ENCODE data around the gene NUP50. TPM values are rescaled to one million over a fixed set of nuclear protein-coding genes. Genes with fewer than 3 reads are reported as not detected.

The NUP50 gene
- total and polyA plus RNA-seq, 2 of the 13 experiments (the other 11 are each of a cell fraction or from before 2014, with no cell fraction given): 14.2 to 52.4 TPM

DNA sequence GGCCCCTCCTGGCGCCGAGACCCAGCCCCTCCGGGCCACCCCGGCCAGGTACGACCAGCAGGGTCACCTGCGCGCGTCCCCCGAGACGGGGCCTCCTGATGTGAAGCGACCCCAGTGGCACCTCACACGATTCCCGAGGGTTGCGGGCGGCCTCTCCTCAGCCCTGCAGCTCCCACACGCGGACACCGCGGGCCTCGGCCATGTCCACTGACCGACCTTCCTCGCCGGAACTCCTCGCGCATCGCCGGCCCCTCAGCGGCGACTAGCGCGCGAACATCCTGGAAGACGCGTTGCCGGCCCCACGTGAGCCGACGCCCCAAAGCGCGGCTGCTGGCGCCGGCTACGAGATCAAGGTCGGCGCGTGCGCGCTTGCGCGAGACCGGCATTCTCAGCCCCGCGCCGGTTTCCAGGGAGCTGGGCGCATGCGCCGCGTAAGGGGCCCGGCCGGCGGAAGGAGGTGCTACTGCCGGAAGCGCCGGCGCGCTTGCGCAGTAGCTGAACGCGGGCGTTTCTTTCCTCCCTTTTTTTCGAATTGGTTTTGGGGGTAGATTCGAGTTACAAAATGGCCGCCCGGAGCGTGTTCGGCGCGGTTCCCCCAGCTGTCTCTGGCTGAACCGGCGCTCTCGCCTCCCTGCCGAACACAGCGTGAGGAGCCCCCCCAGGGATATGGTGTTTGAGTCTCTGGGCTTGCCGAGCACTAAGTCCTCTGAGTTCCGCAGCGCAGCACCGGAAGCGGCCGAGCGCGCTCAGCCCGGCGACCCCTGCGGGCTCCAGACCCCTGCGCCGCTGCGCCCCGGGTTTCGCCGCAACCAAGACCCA, at the start of gene NUP50 (continued):
- TF ChIP-seq, protein P1, sequence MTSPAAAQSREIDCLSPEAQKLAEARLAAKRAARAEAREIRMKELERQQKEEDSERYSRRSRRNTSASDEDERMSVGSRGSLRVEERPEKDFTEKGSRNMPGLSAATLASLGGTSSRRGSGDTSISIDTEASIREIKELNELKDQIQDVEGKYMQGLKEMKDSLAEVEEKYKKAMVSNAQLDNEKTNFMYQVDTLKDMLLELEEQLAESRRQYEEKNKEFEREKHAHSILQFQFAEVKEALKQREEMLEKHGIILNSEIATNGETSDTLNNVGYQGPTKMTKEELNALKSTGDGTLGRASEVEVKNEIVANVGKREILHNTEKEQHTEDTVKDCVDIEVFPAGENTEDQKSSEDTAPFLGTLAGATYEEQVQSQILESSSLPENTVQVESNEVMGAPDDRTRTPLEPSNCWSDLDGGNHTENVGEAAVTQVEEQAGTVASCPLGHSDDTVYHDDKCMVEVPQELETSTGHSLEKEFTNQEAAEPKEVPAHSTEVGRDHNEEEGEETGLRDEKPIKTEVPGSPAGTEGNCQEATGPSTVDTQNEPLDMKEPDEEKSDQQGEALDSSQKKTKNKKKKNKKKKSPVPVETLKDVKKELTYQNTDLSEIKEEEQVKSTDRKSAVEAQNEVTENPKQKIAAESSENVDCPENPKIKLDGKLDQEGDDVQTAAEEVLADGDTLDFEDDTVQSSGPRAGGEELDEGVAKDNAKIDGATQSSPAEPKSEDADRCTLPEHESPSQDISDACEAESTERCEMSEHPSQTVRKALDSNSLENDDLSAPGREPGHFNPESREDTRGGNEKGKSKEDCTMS (CRISPR knock-in tag; conservative IDR thresholded peaks at IDR 0.05): no peak
- TF ChIP-seq ZNF274 (CRISPR knock-in tag; IDR thresholded peaks at IDR 0.05) (peak; percentile 97), ZNF577 (CRISPR knock-in tag; IDR thresholded peaks at IDR 0.05; ENCODE audit: borderline replicate concordance, low read depth) (no peak), GTF2F1 (IDR thresholded peaks at IDR 0.05; ENCODE audit: low read length) (no peak), NFE2L1 (CRISPR knock-in tag; IDR thresholded peaks at IDR 0.05; ENCODE audit: borderline replicate concordance) (0 out of 2 replicates have a peak, but pooled peaks have one; percentile 71), ZFY (CRISPR knock-in tag; IDR thresholded peaks at IDR 0.05) (peak; percentile 87), PAWR (CRISPR knock-in tag; IDR thresholded peaks at IDR 0.05; ENCODE audit: borderline replicate concordance) (peak; percentile 44; the same call in 1 of the 2 replicates), MAFK (conservative IDR thresholded peaks at IDR 0.05 in 1 of 2, IDR thresholded peaks at IDR 0.05 in 1 of 2; ENCODE audit: low read length in 2 of 2) (no peak), ETV5 (CRISPR knock-in tag; IDR thresholded peaks at IDR 0.05; ENCODE audit: borderline replicate concordance) (peak; percentile 85), HIVEP1 (CRISPR knock-in tag; IDR thresholded peaks at IDR 0.05) (peak; percentile 95), TRIM24 (CRISPR knock-in tag; IDR thresholded peaks at IDR 0.05) (no peak), NR3C1 (CRISPR knock-in tag; IDR thresholded peaks at IDR 0.05) (no peak), KLF11 (CRISPR knock-in tag; IDR thresholded peaks at IDR 0.05) (no peak), ZNF264 (CRISPR knock-in tag; IDR thresholded peaks at IDR 0.05) (peak; percentile 60; the same call in 1 of the 2 replicates), CEBPG (CRISPR knock-in tag; IDR thresholded peaks at IDR 0.05) (no peak), RELA (CRISPR knock-in tag; IDR thresholded peaks at IDR 0.05) (peak; percentile 69; the same call in 1 of the 2 replicates)
- TF ChIP-seq, protein P2, sequence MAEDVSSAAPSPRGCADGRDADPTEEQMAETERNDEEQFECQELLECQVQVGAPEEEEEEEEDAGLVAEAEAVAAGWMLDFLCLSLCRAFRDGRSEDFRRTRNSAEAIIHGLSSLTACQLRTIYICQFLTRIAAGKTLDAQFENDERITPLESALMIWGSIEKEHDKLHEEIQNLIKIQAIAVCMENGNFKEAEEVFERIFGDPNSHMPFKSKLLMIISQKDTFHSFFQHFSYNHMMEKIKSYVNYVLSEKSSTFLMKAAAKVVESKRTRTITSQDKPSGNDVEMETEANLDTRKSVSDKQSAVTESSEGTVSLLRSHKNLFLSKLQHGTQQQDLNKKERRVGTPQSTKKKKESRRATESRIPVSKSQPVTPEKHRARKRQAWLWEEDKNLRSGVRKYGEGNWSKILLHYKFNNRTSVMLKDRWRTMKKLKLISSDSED (CRISPR knock-in tag; IDR thresholded peaks at IDR 0.05): 0 out of 2 replicates have a peak, but pooled peaks have one; percentile 39
- TF ChIP-seq, protein P3, sequence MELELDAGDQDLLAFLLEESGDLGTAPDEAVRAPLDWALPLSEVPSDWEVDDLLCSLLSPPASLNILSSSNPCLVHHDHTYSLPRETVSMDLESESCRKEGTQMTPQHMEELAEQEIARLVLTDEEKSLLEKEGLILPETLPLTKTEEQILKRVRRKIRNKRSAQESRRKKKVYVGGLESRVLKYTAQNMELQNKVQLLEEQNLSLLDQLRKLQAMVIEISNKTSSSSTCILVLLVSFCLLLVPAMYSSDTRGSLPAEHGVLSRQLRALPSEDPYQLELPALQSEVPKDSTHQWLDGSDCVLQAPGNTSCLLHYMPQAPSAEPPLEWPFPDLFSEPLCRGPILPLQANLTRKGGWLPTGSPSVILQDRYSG (CRISPR knock-in tag; IDR thresholded peaks at IDR 0.05): no peak
- TF ChIP-seq, protein P4, sequence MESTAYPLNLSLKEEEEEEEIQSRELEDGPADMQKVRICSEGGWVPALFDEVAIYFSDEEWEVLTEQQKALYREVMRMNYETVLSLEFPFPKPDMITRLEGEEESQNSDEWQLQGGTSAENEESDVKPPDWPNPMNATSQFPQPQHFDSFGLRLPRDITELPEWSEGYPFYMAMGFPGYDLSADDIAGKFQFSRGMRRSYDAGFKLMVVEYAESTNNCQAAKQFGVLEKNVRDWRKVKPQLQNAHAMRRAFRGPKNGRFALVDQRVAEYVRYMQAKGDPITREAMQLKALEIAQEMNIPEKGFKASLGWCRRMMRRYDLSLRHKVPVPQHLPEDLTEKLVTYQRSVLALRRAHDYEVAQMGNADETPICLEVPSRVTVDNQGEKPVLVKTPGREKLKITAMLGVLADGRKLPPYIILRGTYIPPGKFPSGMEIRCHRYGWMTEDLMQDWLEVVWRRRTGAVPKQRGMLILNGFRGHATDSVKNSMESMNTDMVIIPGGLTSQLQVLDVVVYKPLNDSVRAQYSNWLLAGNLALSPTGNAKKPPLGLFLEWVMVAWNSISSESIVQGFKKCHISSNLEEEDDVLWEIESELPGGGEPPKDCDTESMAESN (CRISPR knock-in tag; conservative IDR thresholded peaks at IDR 0.05): peak; percentile 82
- TF ChIP-seq, protein P5, sequence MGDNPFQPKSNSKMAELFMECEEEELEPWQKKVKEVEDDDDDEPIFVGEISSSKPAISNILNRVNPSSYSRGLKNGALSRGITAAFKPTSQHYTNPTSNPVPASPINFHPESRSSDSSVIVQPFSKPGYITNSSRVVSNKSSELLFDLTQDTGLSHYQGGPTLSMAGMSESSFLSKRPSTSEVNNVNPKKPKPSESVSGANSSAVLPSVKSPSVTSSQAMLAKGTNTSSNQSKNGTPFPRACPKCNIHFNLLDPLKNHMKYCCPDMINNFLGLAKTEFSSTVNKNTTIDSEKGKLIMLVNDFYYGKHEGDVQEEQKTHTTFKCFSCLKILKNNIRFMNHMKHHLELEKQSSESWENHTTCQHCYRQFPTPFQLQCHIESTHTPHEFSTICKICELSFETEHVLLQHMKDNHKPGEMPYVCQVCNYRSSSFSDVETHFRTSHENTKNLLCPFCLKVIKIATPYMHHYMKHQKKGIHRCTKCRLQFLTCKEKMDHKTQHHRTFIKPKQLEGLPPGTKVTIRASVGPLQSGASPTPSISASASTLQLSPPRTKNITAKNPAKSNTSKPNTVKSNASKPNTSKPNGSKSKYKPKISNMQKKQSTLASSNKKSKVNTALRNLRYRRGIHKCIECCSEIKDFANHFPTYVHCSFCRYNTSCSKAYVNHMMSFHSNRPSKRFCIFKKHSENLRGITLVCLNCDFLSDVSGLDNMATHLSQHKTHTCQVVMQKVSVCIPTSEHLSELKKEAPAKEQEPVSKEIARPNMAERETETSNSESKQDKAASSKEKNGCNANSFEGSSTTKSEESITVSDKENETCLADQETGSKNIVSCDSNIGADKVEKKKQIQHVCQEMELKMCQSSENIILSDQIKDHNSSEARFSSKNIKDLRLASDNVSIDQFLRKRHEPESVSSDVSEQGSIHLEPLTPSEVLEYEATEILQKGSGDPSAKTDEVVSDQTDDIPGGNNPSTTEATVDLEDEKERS (CRISPR knock-in tag; IDR thresholded peaks at IDR 0.05): peak; percentile 56; the same call in 1 of the 2 replicates
